ENCODE data around the gene UBFD1. TPM values are rescaled to one million over a fixed set of nuclear protein-coding genes. Genes with fewer than 3 reads are reported as not detected.
"Not testable (repeated sequence)": the region's sequence is repeated elsewhere in the genome, so short reads cannot be mapped to it uniquely, and the experiment has no call there.

UBFD1 gene
- total RNA-seq: 105 and 132 TPM in 2 replicates

- DNase-seq: peak; percentile 99
Observed at GRCh38 chr16:23556881-23557778, at the start of gene UBFD1, which contains the start of gene EARS2. Gene UBFD1 (plus strand): TSS chr16:23557727. CDS start chr16:23557743, 16 bp downstream. Gene EARS2 (minus strand): TSS chr16:23557350. CDS start chr16:23557343, 7 bp downstream.

- DNase-seq: peak; percentile 29
Observed at GRCh38 chr16:23508589-23509440, 48.7 kb upstream of the UBFD1 start.

- no peak for DNase-seq
Observed at GRCh38 chr16:23509441-23509754, 48.1 kb upstream of the UBFD1 start.

GRCh38 chr16:23509782-23510163 is 47.8 kb upstream of the UBFD1 start:
- DNase-seq: peak; percentile 49

GRCh38 chr16:23510164-23510914 is 47.2 kb upstream of the UBFD1 start, which contains the start of gene GGA2:
Gene GGA2 (minus strand): TSS chr16:23510494. CDS start chr16:23510411, 83 bp downstream.
- peak; percentile 88 for DNase-seq

GRCh38 chr16:23510915-23511270 is 46.6 kb upstream of the UBFD1 start:
- not testable (repeated sequence) for DNase-seq

- no peak for DNase-seq
Observed at GRCh38 chr16:23511731-23512130, 45.8 kb upstream of the UBFD1 start.

GRCh38 chr16:23512168-23512695 is 45.3 kb upstream of the UBFD1 start:
- DNase-seq: no peak

- no peak for DNase-seq
Observed at GRCh38 chr16:23514381-23515152, 43.0 kb upstream of the UBFD1 start.

GRCh38 chr16:23515881-23516280 is 41.6 kb upstream of the UBFD1 start:
- no peak for DNase-seq

GRCh38 chr16:23516366-23517137 is 41.0 kb upstream of the UBFD1 start:
- DNase-seq: no peak

GRCh38 chr16:23518435-23518891 is 39.1 kb upstream of the UBFD1 start:
- DNase-seq: peak; percentile 74

- DNase-seq: peak; percentile 6
Observed at GRCh38 chr16:23519282-23519681, 38.2 kb upstream of the UBFD1 start.

GRCh38 chr16:23520500-23520899 is 37.0 kb upstream of the UBFD1 start:
- no peak for DNase-seq

- DNase-seq: no peak
Observed at GRCh38 chr16:23521037-23521743, 36.3 kb upstream of the UBFD1 start.

GRCh38 chr16:23521965-23522364 is 35.6 kb upstream of the UBFD1 start:
- no peak for DNase-seq

- no peak for DNase-seq
Observed at GRCh38 chr16:23523321-23523720, 34.2 kb upstream of the UBFD1 start.

GRCh38 chr16:23523876-23524385 is 33.6 kb upstream of the UBFD1 start:
- DNase-seq: no peak

- no peak for DNase-seq
Observed at GRCh38 chr16:23524886-23525285, 32.6 kb upstream of the UBFD1 start.
